HepG2 (cell line): Measurements from ENCODE around the gene KHNYN. TPM values are rescaled to one million over a fixed set of nuclear protein-coding genes. Genes with fewer than 3 reads are reported as not detected.

Experiments used
- CBX5 ChIP-seq: sonication (generic); formaldehyde crosslinking; IDR thresholded peaks from 2 replicates; pipeline ENCODE4 v1.4.0; 2020; ENCODE audit warnings: missing genetic modification reagents, borderline replicate concordance
- KDM1A ChIP-seq: IDR thresholded peaks from 2 replicates; pipeline ENCODE4 v1.6.1; 2016; ENCODE audit warnings: missing compliant biosample characterization
- MXD4 ChIP-seq: IDR thresholded peaks from 2 replicates; pipeline ENCODE4 v1.6.1; 2016; ENCODE audit warnings: mild to moderate bottlenecking, missing biosample characterization, missing genetic modification reagents
- MXI1 ChIP-seq: IDR thresholded peaks from 3 replicates; pipeline ENCODE4 v1.6.1; 2012; ENCODE audit warnings: low read depth, low read length, inconsistent platforms, borderline replicate concordance
- PITX1 ChIP-seq: sonication (generic); formaldehyde crosslinking; IDR thresholded peaks from 2 replicates; pipeline ENCODE4 v1.5.1; 2020; ENCODE audit warnings: mild to moderate bottlenecking, missing genetic modification reagents
- RBM39 ChIP-seq: fragments of 200-400 bp; formaldehyde crosslinking; IDR thresholded peaks from one replicate; pipeline ENCODE4 v1.6.1; 2018; ENCODE audit warnings: antibody characterized with exemption, mild to moderate bottlenecking, low read depth, low read length; ENCODE audit not compliant: poor library complexity, severe bottlenecking
- SNAPC2 ChIP-seq: sonication (generic); formaldehyde crosslinking; IDR thresholded peaks from 2 replicates; pipeline ENCODE4 v1.8.1; 2022; ENCODE audit warnings: mild to moderate bottlenecking, missing genetic modification reagents
- THAP11 ChIP-seq: IDR thresholded peaks from 2 replicates; pipeline ENCODE4 v1.6.1; 2016; ENCODE audit warnings: missing biosample characterization, missing genetic modification reagents
- ZFP1 ChIP-seq: IDR thresholded peaks from 2 replicates; pipeline ENCODE4 v1.6.1; 2016
- ZNF124 ChIP-seq: sonication (generic); formaldehyde crosslinking; IDR thresholded peaks from 2 replicates; pipeline ENCODE4 v1.4.0; 2020; ENCODE audit warnings: missing genetic modification reagents
- ZNF230 ChIP-seq: sonication (generic); formaldehyde crosslinking; IDR thresholded peaks from 2 replicates; pipeline ENCODE4 v1.4.0; 2020; ENCODE audit warnings: mild to moderate bottlenecking, missing genetic modification reagents
- ZNF282 ChIP-seq: fragments of 450-650 bp; IDR thresholded peaks from 2 replicates; pipeline ENCODE4 v1.6.1; 2018; ENCODE audit not compliant: partially characterized antibody
- ZNF331 ChIP-seq: sonication (generic); formaldehyde crosslinking; IDR thresholded peaks from 2 replicates; pipeline ENCODE4 v1.4.0; 2020; ENCODE audit warnings: missing genetic modification reagents
- ZNF460 ChIP-seq: sonication (generic); formaldehyde crosslinking; IDR thresholded peaks from 2 replicates; pipeline ENCODE4 v1.5.1; 2020; ENCODE audit warnings: missing genetic modification reagents, mild to moderate bottlenecking, borderline replicate concordance
- ZNF775 ChIP-seq: sonication (generic); formaldehyde crosslinking; IDR thresholded peaks from 2 replicates; pipeline ENCODE4 v1.4.0; 2020; ENCODE audit warnings: missing genetic modification reagents, mild to moderate bottlenecking, moderate library complexity, borderline replicate concordance
- polyA plus RNA-seq, 8 experiments: library from polyadenylated mRNA; depleted of rRNA in 3 of 8; stranded (reverse) in 7 of 8; unstranded in 1 of 8; fragments of >200 nt; fragmentation: Illumina TruSeq in 4 of 8; extraction: Trizol in 4 of 8; gene quantifications; 2 replicates each; pipeline versions ENCODE4 v1.2.1 to v1.2.3, GENCODE V29; 2011 to 2016; ENCODE audit warnings: low read depth in 4 of 8, missing spikeins in 1 of 8, mixed read lengths in 1 of 8; ENCODE audit not compliant: insufficient read depth in 1 of 8
- total RNA-seq, 5 experiments: library from RNA; depleted of rRNA; stranded (reverse); fragments of >200 nt; fragmentation: Illumina TruSeq; extraction: Trizol; gene quantifications; 2 replicates each; pipeline ENCODE4 v1.2.3, GENCODE V29; 2016; ENCODE audit warnings: low read depth in 1 of 5
- TF ChIP-seq, protein P1 (sequence below): sonication (generic); formaldehyde crosslinking; IDR thresholded peaks from 2 replicates; pipeline ENCODE4 v1.5.0; 2020; ENCODE audit warnings: missing genetic modification reagents
- TF ChIP-seq, protein P2 (sequence below), 2 experiments: sonication (generic) in 1 of 2; formaldehyde crosslinking in 1 of 2; IDR thresholded peaks; 2 replicates each; pipeline versions ENCODE4 v1.6.1 to v1.9.0; 2014 to 2022; ENCODE audit warnings: antibody characterized with exemption in 1 of 2, borderline replicate concordance in 1 of 2, inconsistent platforms in 1 of 2, low read depth in 1 of 2, missing genetic modification reagents in 1 of 2
- TF ChIP-seq, protein P3 (sequence below): sonication (generic); formaldehyde crosslinking; IDR thresholded peaks from 2 replicates; pipeline ENCODE4 v1.5.1; 2020; ENCODE audit warnings: mild to moderate bottlenecking, moderate library complexity, missing genetic modification reagents
- TF ChIP-seq, protein P4 (sequence below): sonication (generic); formaldehyde crosslinking; IDR thresholded peaks from 2 replicates; pipeline ENCODE4 v1.8.0; 2022; ENCODE audit warnings: low read depth, missing genetic modification reagents

KHNYN gene
- total and polyA plus RNA-seq, 2 of the 13 experiments (the other 11 are each of a cell fraction or from before 2014, with no cell fraction given) = 52.8 to 75.7 TPM

DNA sequence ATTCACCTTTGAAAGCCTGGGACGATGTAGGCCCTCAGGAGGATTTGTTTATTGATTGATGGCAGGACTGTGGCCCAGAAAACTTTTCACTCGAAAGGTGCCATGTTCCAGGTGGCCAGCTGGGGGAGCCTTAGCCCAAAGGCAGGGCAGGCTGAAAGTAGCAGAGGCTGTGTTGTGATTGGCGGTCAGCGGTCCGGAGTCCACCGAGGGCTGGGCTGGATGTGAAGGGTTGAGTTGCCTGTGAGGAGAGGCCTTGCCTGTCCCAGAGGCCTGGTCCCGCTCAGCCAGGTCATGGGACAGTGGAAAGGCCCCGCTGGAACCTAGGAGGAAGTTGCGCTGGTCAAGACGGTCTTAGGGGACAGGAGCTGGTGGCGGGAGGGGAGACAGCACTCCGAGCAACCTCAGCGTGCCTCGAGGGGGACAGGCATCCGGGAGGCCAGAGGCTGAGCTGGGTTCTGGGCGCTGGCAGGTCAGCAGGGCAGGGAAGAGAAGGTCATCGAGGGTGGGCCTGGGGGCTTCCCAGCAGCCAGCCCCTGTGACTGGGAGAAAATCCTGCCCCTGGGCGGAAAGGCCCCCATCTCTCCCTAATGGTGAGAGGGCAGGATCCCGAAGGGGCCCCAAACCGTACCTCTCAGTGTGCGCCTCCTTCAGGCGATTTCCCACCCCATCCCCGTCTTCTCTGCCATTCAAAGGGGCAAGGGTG lies 52.0 kb downstream of the KHNYN start (continued):
- TF ChIP-seq ZNF230 = peak; percentile 95
- no peak for TF ChIP-seq ZNF460 (CRISPR knock-in tag)
- TF ChIP-seq ZNF775 (CRISPR knock-in tag) = no peak
- TF ChIP-seq, protein P1, sequence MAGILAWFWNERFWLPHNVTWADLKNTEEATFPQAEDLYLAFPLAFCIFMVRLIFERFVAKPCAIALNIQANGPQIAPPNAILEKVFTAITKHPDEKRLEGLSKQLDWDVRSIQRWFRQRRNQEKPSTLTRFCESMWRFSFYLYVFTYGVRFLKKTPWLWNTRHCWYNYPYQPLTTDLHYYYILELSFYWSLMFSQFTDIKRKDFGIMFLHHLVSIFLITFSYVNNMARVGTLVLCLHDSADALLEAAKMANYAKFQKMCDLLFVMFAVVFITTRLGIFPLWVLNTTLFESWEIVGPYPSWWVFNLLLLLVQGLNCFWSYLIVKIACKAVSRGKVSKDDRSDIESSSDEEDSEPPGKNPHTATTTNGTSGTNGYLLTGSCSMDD = no peak
- peak; percentile 79 for TF ChIP-seq THAP11 (CRISPR knock-in tag)
- TF ChIP-seq PITX1 (CRISPR knock-in tag) = peak; percentile 92
- 0 out of 2 replicates have a peak, but pooled peaks have one; percentile 43 for TF ChIP-seq KDM1A (CRISPR knock-in tag)
- TF ChIP-seq RBM39 = no peak
- peak; percentile 56; the same call in 1 of the 3 replicates for TF ChIP-seq MXI1
- no peak for TF ChIP-seq ZNF282
- peak; percentile 68; the same call in 1 of the 2 replicates for TF ChIP-seq ZFP1 (CRISPR knock-in tag)
- TF ChIP-seq MXD4 (CRISPR knock-in tag) = 0 out of 2 replicates have a peak, but pooled peaks have one; percentile 30
- TF ChIP-seq CBX5 (CRISPR knock-in tag) = peak; percentile 96; the same call in 1 of the 2 replicates
- TF ChIP-seq, protein P2, sequence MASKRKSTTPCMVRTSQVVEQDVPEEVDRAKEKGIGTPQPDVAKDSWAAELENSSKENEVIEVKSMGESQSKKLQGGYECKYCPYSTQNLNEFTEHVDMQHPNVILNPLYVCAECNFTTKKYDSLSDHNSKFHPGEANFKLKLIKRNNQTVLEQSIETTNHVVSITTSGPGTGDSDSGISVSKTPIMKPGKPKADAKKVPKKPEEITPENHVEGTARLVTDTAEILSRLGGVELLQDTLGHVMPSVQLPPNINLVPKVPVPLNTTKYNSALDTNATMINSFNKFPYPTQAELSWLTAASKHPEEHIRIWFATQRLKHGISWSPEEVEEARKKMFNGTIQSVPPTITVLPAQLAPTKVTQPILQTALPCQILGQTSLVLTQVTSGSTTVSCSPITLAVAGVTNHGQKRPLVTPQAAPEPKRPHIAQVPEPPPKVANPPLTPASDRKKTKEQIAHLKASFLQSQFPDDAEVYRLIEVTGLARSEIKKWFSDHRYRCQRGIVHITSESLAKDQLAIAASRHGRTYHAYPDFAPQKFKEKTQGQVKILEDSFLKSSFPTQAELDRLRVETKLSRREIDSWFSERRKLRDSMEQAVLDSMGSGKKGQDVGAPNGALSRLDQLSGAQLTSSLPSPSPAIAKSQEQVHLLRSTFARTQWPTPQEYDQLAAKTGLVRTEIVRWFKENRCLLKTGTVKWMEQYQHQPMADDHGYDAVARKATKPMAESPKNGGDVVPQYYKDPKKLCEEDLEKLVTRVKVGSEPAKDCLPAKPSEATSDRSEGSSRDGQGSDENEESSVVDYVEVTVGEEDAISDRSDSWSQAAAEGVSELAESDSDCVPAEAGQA (IDR thresholded peaks at IDR 0.05; ENCODE audit: low read depth) = no peak
- TF ChIP-seq, protein P2 (CRISPR knock-in tag; IDR thresholded peaks at IDR 0.05; ENCODE audit: borderline replicate concordance) = no peak
- TF ChIP-seq, protein P3, sequence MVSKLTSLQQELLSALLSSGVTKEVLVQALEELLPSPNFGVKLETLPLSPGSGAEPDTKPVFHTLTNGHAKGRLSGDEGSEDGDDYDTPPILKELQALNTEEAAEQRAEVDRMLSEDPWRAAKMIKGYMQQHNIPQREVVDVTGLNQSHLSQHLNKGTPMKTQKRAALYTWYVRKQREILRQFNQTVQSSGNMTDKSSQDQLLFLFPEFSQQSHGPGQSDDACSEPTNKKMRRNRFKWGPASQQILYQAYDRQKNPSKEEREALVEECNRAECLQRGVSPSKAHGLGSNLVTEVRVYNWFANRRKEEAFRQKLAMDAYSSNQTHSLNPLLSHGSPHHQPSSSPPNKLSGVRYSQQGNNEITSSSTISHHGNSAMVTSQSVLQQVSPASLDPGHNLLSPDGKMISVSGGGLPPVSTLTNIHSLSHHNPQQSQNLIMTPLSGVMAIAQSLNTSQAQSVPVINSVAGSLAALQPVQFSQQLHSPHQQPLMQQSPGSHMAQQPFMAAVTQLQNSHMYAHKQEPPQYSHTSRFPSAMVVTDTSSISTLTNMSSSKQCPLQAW (CRISPR knock-in tag) = peak; percentile 94; the same call in 1 of the 2 replicates
- peak; percentile 92 for TF ChIP-seq ZNF331 (CRISPR knock-in tag)
- TF ChIP-seq, protein P4, sequence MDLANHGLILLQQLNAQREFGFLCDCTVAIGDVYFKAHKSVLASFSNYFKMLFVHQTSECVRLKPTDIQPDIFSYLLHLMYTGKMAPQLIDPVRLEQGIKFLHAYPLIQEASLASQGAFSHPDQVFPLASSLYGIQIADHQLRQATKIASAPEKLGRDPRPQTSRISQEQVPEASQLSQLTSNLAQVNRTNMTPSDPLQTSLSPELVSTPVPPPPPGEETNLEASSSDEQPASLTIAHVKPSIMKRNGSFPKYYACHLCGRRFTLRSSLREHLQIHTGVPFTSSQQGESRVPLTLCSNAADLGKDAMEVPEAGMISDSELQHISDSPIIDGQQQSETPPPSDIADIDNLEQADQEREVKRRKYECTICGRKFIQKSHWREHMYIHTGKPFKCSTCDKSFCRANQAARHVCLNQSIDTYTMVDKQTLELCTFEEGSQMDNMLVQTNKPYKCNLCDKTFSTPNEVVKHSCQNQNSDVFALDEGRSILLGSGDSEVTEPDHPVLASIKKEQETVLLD (CRISPR knock-in tag) = no peak
- TF ChIP-seq ZNF124 (CRISPR knock-in tag) = peak; percentile 96
- no peak for TF ChIP-seq SNAPC2 (CRISPR knock-in tag)
